Testis (tissue), 5 donors: ENCODE measurements around the gene CST1. TPM values are rescaled to one million over a fixed set of nuclear protein-coding genes. Genes with fewer than 3 reads are reported as not detected.
"Not testable (repeated sequence)": the region's sequence is repeated elsewhere in the genome, so short reads cannot be mapped to it uniquely, and the experiment has no call there.

Experiments
- DNase-seq: peaks from one replicate; pipeline ENCODE4 v3.0.0-alpha.2; 2019
- H3K27ac ChIP-seq, 2 donors: fragments of 200-600 bp; sonication (generic); one replicate each; pipeline ENCODE4 v1.5.1; 2019
- H3K27me3 ChIP-seq: fragments of 200-600 bp; sonication (generic); one replicate; pipeline ENCODE4 v1.5.1; 2019
- H3K36me3 ChIP-seq: fragments of 200-600 bp; sonication (generic); one replicate; pipeline ENCODE4 v1.5.1; 2017; ENCODE audit warnings: low read depth; ENCODE audit errors: missing control alignments
- H3K4me1 ChIP-seq: fragments of 200-600 bp; sonication (generic); one replicate; pipeline ENCODE4 v1.5.1; 2019
- H3K4me3 ChIP-seq, 2 donors: fragments of 200-600 bp; sonication (generic); one replicate each; pipeline ENCODE4 v1.5.1; 2017 to 2019
- H3K9me3 ChIP-seq: fragments of 200-600 bp; sonication (generic); one replicate; pipeline ENCODE4 v1.5.1; 2017
- CTCF ChIP-seq, 3 experiments: fragments of 450-650 bp in 2 of 3; fragments of 200-600 bp in 1 of 3; sonication (generic) in 1 of 3; IDR thresholded peaks; one replicate each; pipeline ENCODE4 v1.5.1; 2016 to 2019; ENCODE audit warnings: antibody characterized with exemption in 3 of 3, mild to moderate bottlenecking in 2 of 3, moderate library complexity in 1 of 3
- POLR2A ChIP-seq: fragments of 450-650 bp; IDR thresholded peaks from one replicate; pipeline ENCODE4 v1.6.1; 2017; ENCODE audit warnings: antibody characterized with exemption, mild to moderate bottlenecking, moderate library complexity
- WGBS, 2 donors: methylation state at CpG; one replicate each; pipeline ENCODE4 v1.1.5; 2018; 5-methylcytosine and 5-hydroxymethylcytosine counted together
- intact Hi-C: fragments of 100-400 bp; cut with DNase I; formaldehyde crosslinking; loops from one replicate; pipeline ENCODE4 v1.15.1; 2023; ENCODE audit warnings: low total_unique reads
- long read RNA-seq, 2 donors: transcript quantifications; one replicate each; lab custom pipeline, GENCODE V29; 2026
- polyA plus RNA-seq: library from polyadenylated mRNA; stranded (reverse); fragments of 350-450 nt; fragmentation: Illumina TruSeq; extraction: RNeasy Lipid Tissue Mini Kit (QIAGEN cat#74804); gene quantifications from one replicate; pipeline ENCODE4 v1.2.3, GENCODE V29; 2014; ENCODE audit warnings: low read depth, low replicate concordance; ENCODE audit not compliant: insufficient read depth
- total RNA-seq, 2 donors: library from RNA; depleted of rRNA; stranded (reverse); fragments of >200 nt; gene quantifications; one replicate each; pipeline ENCODE4 v1.2.3, GENCODE V29; 2016

Gene CST1
- total RNA-seq (1 to 10 TPM; 1.0 to 1.1 TPM), polyA plus RNA-seq (0.96 TPM)
- long read RNA-seq, donor 1: 0 reads
- long read RNA-seq, donor 2: 0 reads

- H3K9me3 ChIP-seq, H3K27ac ChIP-seq, H3K4me3 ChIP-seq, H3K27me3 ChIP-seq, H3K4me1 ChIP-seq, intact Hi-C loops, DNase-seq, H3K36me3 ChIP-seq: not testable (repeated sequence)
- 52 to 85% methylated on average over 2 to 3 of the region's 3 CpGs for WGBS, 2 donors
Measured at GRCh38 chr20:23750786-23751185, at the start of gene CST1. CST1 (minus strand) TSS chr20:23750935; CDS start chr20:23750866, 69 bp downstream.

GRCh38 chr20:23799216-23799847 lies 48.6 kb upstream of the CST1 start:
- peak in 2 of 3 experiments; percentile 34 to 56 for TF ChIP-seq CTCF (IDR thresholded peaks at IDR 0.05)
- WGBS, 2 donors: 57 to 61% methylated on average over 4 of the region's 4 CpGs
- H3K27ac ChIP-seq, H3K4me3 ChIP-seq, intact Hi-C loops, H3K27me3 ChIP-seq, H3K9me3 ChIP-seq, H3K36me3 ChIP-seq, H3K4me1 ChIP-seq: not testable (repeated sequence)
- DNase-seq: peak; percentile 64

GRCh38 chr20:23795526-23795925 lies 44.8 kb upstream of the CST1 start:
- no peak overlapping the region for H3K4me3 ChIP-seq
- no peaks in the 10 kb centered on the region for H3K9me3 ChIP-seq
- TF ChIP-seq CTCF (IDR thresholded peaks at IDR 0.05) (no peak), POLR2A (no peak)
- H3K4me1 ChIP-seq: no peaks in the 10 kb centered on the region
- no peaks in the 10 kb centered on the region for H3K27me3 ChIP-seq
- H3K36me3 ChIP-seq: no peaks in the 10 kb centered on the region
- no peak overlapping the region for H3K27ac ChIP-seq
- no peak for DNase-seq
- intact Hi-C loops: no loop called here
- WGBS, 2 donors: 88 to 90% methylated on average over 3 of the region's 3 CpGs

- Histone ChIP-seq H3K9me3 (no peaks in the 10 kb centered on the region), H3K27me3 (no peaks in the 10 kb centered on the region), H3K4me1 (no peaks in the 10 kb centered on the region), H3K27ac (no peak overlapping the region), H3K36me3 (no peaks in the 10 kb centered on the region), H3K4me3 (no peak overlapping the region)
- no peak for DNase-seq
- intact Hi-C loops: no loop called here
- no peak for TF ChIP-seq CTCF (IDR thresholded peaks at IDR 0.05)
- TF ChIP-seq POLR2A: no peak
- 58 to 64% methylated on average over 7 of the region's 7 CpGs for WGBS, 2 donors
Measured at GRCh38 chr20:23794841-23795240, 44.1 kb upstream of the CST1 start.

GRCh38 chr20:23794065-23794464 lies 43.3 kb upstream of the CST1 start:
- intact Hi-C loops: no loop called here
- H3K4me1 ChIP-seq: no peaks in the 10 kb centered on the region
- H3K27me3 ChIP-seq: no peaks in the 10 kb centered on the region
- H3K36me3 ChIP-seq: no peaks in the 10 kb centered on the region
- no peaks in the 10 kb centered on the region for H3K9me3 ChIP-seq
- H3K4me3 ChIP-seq: no peak overlapping the region
- H3K27ac ChIP-seq: no peak overlapping the region
- no peak for DNase-seq
- WGBS, 2 donors: 81 to 85% methylated on average over 6 to 7 of the region's 7 CpGs
- TF ChIP-seq POLR2A: no peak
- no peak for TF ChIP-seq CTCF (IDR thresholded peaks at IDR 0.05)
